Body of pancreas (tissue), 4 donors: ENCODE data around the gene FBXO40. TPM values are rescaled to one million over a fixed set of nuclear protein-coding genes. Genes with fewer than 3 reads are reported as not detected.

ENCODE experiments used
- ATAC-seq: fragments of 150-250 bp; one replicate; pipeline ENCODE4 v1.9.1; 2016
- DNase-seq, 4 donors: peaks; one replicate each; pipeline ENCODE4 v3.0.0-alpha.2; 2019
- H3K27ac ChIP-seq, 4 donors: fragments of 200-600 bp; sonication (generic); 1 replicate in 3 of 4; 2 replicates in 1 of 4; pipeline versions ENCODE4 v1.5.1 to v1.6.1; 2016 to 2019; ENCODE audit warnings: mild to moderate bottlenecking in 1 of 4, mixed read lengths in 1 of 4, moderate library complexity in 1 of 4
- H3K27me3 ChIP-seq, 2 donors: fragments of 200-600 bp; sonication (generic); one replicate each; pipeline ENCODE4 v1.6.0; 2016; ENCODE audit warnings: mild to moderate bottlenecking in 1 of 2
- H3K36me3 ChIP-seq, 2 donors: fragments of 200-600 bp; sonication (generic); replicated peaks in 1 of 2; 2 replicates each; pipeline ENCODE4 v1.5.1; 2016; ENCODE audit warnings: low read depth in 2 of 2; ENCODE audit not compliant: insufficient read depth in 1 of 2
- H3K4me1 ChIP-seq: fragments of 200-600 bp; sonication (generic); one replicate; pipeline ENCODE4 v1.6.0; 2016
- H3K4me3 ChIP-seq, 2 donors: fragments of 200-600 bp; sonication (generic); 1 replicate in 1 of 2; 2 replicates in 1 of 2; pipeline ENCODE4 v1.5.1; 2016 to 2019
- H3K9me3 ChIP-seq, 3 donors: fragments of 200-600 bp; sonication (generic); 1 replicate in 2 of 3; 2 replicates in 1 of 3; pipeline ENCODE4 v1.5.1; 2016
- POLR2A ChIP-seq, 3 donors: fragments of 450-650 bp; IDR thresholded peaks; one replicate each; pipeline ENCODE4 v1.6.1; 2016; ENCODE audit warnings: antibody characterized with exemption in 3 of 3, mild to moderate bottlenecking in 2 of 3
- WGBS, 2 donors: methylation state at CpG; one replicate each; pipeline ENCODE4 v1.1.5; 2017; 5-methylcytosine and 5-hydroxymethylcytosine counted together
- intact Hi-C: fragments of 100-400 bp; cut with DNase I; formaldehyde crosslinking; loops from one replicate; pipeline ENCODE4 v1.15.1; 2023
- total RNA-seq, 2 donors: library from RNA; depleted of rRNA; stranded (reverse); fragments of >200 nt; gene quantifications; one replicate each; pipeline ENCODE4 v1.1.0, GENCODE V29; 2016
- TF ChIP-seq, protein P1 (sequence below), 7 experiments: fragments of 450-650 bp in 4 of 7; fragments of 200-600 bp in 3 of 7; sonication (generic) in 3 of 7; IDR thresholded peaks; one replicate each; pipeline ENCODE4 v1.5.1; 2016 to 2019; ENCODE audit warnings: antibody characterized with exemption in 7 of 7

The FBXO40 gene
- total RNA-seq, 2 donors from 2014 or later = not detected

DNA sequence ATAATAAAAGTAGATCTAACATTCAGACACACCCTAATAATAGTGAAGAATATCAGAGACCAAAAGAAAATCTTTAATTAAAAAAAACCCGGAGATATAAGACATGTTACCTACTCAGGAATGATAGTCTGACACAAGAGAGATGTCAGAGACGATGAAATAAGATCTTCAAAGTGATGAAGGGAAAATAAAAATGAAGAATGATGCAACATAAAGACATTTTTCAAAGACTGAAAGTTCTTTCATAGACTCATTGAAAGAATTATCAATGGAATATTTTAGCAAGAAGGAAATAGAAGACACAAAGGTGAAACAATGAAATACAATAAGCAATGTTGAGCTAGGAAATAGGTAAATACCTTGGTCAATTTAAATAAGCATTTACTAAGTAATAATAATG is 47.9 kb downstream of the FBXO40 start:
- DNase-seq (no peak), ATAC-seq (no peak)
- Histone ChIP-seq H3K9me3 (no peaks in the 10 kb centered on the region), H3K4me3 (no peak overlapping the region), H3K27ac (no peak overlapping the region), H3K4me1 (no peaks in the 10 kb centered on the region), H3K27me3 (no peaks in the 10 kb centered on the region), H3K36me3 (no peaks in the 10 kb centered on the region)
- WGBS, 2 donors = 87 to 89% methylated on average over 2 of the region's 2 CpGs
- intact Hi-C loops = no loop called here
- TF ChIP-seq, protein P1, sequence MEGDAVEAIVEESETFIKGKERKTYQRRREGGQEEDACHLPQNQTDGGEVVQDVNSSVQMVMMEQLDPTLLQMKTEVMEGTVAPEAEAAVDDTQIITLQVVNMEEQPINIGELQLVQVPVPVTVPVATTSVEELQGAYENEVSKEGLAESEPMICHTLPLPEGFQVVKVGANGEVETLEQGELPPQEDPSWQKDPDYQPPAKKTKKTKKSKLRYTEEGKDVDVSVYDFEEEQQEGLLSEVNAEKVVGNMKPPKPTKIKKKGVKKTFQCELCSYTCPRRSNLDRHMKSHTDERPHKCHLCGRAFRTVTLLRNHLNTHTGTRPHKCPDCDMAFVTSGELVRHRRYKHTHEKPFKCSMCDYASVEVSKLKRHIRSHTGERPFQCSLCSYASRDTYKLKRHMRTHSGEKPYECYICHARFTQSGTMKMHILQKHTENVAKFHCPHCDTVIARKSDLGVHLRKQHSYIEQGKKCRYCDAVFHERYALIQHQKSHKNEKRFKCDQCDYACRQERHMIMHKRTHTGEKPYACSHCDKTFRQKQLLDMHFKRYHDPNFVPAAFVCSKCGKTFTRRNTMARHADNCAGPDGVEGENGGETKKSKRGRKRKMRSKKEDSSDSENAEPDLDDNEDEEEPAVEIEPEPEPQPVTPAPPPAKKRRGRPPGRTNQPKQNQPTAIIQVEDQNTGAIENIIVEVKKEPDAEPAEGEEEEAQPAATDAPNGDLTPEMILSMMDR (IDR thresholded peaks at IDR 0.05) = no peak
- TF ChIP-seq POLR2A (IDR thresholded peaks at IDR 0.05) = no peak

DNA sequence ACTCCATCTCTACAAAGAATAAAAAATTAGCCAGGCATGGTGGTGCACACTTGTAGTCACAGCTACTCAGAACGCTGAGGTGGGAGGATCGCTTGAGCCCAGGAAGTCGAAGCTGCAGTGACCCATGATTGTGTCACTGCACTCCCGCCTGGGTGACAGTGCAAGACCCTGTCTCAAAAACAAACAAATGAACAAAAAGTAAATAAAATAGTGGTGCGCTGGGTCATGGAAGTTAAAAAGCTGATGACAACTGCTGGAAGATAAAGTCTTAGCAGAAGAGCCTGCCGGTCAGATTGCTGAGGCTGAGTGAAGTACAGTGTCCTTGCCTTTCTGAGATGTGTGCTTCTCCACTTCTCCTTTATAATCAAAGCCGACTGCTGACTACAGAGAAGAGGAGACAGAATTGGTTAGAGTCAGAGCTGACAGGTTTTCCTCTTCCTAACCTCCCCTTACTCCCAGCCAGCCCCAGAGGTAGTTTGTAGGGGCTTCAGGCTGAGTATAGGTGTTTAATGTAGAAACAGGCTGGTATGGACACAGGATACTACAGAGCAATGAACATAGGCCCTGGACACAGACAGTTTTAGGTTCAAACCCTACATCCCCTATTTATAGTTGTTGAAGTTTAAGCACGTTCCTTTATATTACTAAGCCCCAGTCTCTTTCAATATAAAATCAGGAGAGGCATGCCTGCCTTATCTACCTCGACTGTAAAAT is 49.6 kb downstream of the FBXO40 start:
- DNase-seq (no peak), ATAC-seq (no peak)
- no peaks in the 10 kb centered on the region for H3K9me3 ChIP-seq
- H3K27ac ChIP-seq = no peak overlapping the region
- intact Hi-C loops = no loop called here
- H3K4me1 ChIP-seq = no peaks in the 10 kb centered on the region
- H3K36me3 ChIP-seq = no peaks in the 10 kb centered on the region
- H3K4me3 ChIP-seq = no peak overlapping the region
- 75 to 83% methylated on average over 9 of the region's 9 CpGs for WGBS, 2 donors
- no peaks in the 10 kb centered on the region for H3K27me3 ChIP-seq
- TF ChIP-seq, protein P1 (IDR thresholded peaks at IDR 0.05) = no peak
- TF ChIP-seq POLR2A (IDR thresholded peaks at IDR 0.05) = no peak

DNA sequence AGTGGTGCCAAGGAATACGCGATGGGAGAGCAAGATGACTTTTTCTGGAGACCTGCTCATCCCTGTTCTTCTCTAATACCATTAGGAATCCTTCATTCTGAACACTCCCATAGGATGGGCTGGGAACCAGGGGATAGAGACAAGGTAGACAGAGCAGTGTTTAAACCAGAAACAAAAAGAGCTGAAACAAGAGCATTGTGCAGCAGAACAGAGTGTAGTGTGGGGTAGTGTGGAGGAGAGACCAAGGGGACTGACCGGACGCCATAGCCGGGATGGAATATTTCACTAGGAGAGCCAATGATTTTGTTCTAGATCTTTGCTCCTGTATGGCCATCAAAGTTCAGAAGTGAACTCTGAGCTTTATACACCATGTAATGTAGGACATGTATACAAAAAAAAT is 51.9 kb downstream of the FBXO40 start:
- ATAC-seq (no peak), DNase-seq (no peak)
- intact Hi-C loops = no loop called here
- Histone ChIP-seq H3K36me3 (no peaks in the 10 kb centered on the region), H3K27ac (no peak overlapping the region), H3K9me3 (no peaks in the 10 kb centered on the region), H3K27me3 (no peaks in the 10 kb centered on the region), H3K4me1 (no peaks in the 10 kb centered on the region), H3K4me3 (no peak overlapping the region)
- TF ChIP-seq POLR2A (IDR thresholded peaks at IDR 0.05) = no peak
- TF ChIP-seq, protein P1 (IDR thresholded peaks at IDR 0.05) = no peak
- 86 to 92% methylated on average over 5 of the region's 5 CpGs for WGBS, 2 donors

DNA sequence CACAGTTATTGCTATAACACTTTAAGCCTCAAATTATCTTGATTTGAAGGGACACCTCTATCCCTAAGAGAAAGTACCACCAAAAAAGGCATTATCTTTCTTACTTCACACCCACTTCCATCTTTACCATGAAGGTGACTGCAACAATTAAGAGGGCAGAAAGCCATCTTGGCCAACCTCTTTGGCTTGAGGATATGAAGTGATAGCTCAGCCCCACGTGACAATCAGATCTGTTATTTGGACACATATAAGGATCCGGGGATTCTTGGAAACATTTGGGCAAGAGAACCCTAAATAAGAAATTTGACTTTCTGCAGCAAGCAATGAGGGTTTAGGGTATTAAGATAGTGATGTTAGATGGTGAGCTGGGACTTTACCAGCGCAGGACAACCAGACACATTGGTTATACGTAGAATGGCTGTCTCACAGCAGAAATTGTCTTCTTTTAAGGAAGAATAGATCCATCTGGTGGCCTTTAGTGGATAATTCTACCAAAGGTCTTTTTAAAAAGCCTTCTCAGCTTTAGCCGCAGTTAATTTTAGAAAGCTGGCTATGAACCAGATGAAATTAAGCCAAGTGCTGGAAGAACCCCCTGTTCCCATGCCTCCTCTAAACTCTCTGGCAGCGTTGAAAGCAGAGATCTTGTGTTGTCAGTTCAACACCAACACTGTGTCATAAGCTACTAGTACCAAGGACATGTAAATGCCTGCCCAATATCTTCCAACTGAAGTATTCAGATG is 55.2 kb downstream of the FBXO40 start:
- Histone ChIP-seq H3K27ac (no peak overlapping the region), H3K4me3 (no peak overlapping the region), H3K4me1 (no peaks in the 10 kb centered on the region), H3K36me3 (no peaks in the 10 kb centered on the region), H3K9me3 (no peaks in the 10 kb centered on the region), H3K27me3 (no peaks in the 10 kb centered on the region)
- no peak for DNase-seq
- 69% methylated on average over 6 of the region's 6 CpGs for WGBS, 2 donors
- peak; percentile 21 for ATAC-seq
- TF ChIP-seq POLR2A (IDR thresholded peaks at IDR 0.05) = no peak
- TF ChIP-seq, protein P1 (IDR thresholded peaks at IDR 0.05) = no peak
- intact Hi-C loops = no loop called here
